EL (cell line): ENCODE data around the gene DTNB.
"Not testable (repeated sequence)": the region's sequence is repeated elsewhere in the genome, so short reads cannot be mapped to it uniquely, and the experiment has no call there.

ENCODE experiments used
- DNase-seq: peaks from one replicate; pipeline ENCODE4 v3.0.0-alpha.2; 2016

DTNB gene

GRCh38 chr2:25537526-25537925, 135.9 kb downstream of the DTNB start:
- no peak for DNase-seq

- DNase-seq, result not testable (repeated sequence)
These were observed 137.7 kb downstream of the DTNB start for GRCh38 chr2:25535411-25536289.

- not testable (repeated sequence) for DNase-seq
These were observed 138.4 kb downstream of the DTNB start for GRCh38 chr2:25534937-25535336.

- no peak for DNase-seq
These were observed 138.9 kb downstream of the DTNB start for GRCh38 chr2:25534455-25534854.

GRCh38 chr2:25533771-25534170, 139.6 kb downstream of the DTNB start:
- not testable (repeated sequence) for DNase-seq

GRCh38 chr2:25532521-25532920, 140.9 kb downstream of the DTNB start:
- DNase-seq, result no peak

GRCh38 chr2:25529034-25529433, 144.3 kb downstream of the DTNB start:
- DNase-seq, result no peak

DNA sequence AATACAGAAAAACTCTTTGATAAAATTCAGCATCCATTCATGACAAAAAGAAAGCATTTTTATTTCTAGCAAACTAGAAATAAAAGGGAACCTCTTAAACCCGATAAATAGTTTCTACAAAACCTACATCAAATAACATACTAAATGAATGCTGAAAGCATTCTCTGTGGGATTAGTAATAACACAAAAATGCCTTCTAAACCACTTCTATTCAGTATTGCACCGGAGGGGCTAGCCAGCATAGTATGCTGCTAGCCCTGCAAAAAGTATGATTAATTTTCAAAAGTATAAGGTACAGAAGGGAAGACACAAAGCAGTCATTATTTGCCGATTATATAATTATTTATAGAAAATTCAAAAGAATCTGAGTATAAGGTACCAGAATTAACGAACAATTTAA, 145.2 kb downstream of the DTNB start:
- DNase-seq, result peak; percentile 77

GRCh38 chr2:25524507-25524906, 148.9 kb downstream of the DTNB start:
- no peak for DNase-seq

DNA sequence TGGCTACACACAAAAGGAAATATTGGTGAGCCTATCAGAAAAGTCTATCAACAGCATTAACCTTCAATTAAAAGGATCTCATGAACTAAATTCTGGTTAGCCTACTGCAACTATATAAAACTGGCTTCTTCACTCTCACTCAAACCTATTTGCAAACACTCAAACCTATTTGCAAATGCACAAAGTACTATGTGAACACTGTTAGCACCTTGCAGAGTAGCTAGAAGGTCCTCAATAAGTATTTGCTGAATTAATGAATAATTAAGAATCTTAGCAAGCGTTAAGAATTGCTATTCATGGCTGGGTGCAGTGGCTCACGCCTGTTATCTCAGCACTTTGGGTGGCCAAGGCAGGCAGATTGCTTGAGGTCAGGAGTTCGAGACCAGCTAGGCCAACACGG, 150.3 kb downstream of the DTNB start:
- no peak for DNase-seq

DNA sequence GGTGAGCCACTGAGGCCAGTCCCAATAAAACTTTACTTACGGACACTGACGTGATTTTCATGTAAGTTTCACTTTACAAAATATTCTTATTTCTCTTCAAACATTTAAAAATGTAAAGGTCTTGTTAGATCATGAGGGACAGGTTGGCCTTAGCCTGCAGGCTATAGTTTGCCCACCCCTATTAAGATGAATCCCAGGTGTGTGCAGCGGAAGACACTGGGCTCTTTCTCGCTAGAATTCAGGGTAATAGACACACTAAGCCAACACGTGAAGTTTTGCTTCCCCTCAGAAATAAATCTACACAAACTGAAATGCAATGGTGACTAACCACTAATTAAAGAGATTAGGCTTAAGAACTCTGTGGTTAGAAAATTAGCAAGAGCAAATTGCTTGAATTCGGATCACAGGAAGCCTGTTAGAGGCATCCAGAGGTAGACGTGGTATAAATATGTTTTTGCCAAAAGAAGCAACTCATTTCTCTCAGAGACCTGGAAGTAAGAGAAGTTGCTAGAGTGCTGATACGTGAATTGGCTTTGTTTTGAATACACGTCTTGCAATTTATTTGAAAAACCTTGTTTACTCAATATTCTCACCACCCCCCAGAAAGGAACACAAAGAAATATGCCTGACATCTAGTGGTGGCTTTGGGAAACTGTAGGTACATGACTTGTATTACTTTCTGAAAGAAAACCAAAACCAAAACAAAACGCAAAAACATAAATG, 151.6 kb downstream of the DTNB start:
- DNase-seq, result peak; percentile 78

GRCh38 chr2:25521126-25521525, 152.3 kb downstream of the DTNB start:
- DNase-seq, result no peak

- DNase-seq, result no peak
These were observed 155.7 kb downstream of the DTNB start for GRCh38 chr2:25517701-25518100.

- DNase-seq, result no peak
These were observed 159.2 kb downstream of the DTNB start for GRCh38 chr2:25514043-25514637.

GRCh38 chr2:25512707-25513106, 160.7 kb downstream of the DTNB start:
- DNase-seq, result no peak

DNA sequence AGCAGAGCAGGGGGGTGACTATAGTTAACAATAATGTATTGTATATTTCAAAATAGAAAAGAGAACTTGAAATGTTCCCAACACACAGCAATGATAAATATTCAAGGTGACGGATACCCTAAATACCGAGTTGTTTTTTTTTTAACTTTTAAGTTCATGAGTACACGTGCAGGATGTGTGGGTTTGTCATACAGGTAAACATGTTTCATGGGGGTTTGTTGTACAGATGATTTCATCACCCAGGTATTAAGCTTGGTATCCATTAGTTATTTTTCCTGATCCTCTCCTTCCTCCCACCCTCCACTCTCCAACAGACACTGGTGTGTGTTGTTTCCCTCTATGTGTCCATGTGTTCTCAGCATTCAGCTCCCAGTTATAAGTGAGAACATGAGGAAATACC, 167.2 kb downstream of the DTNB start:
- DNase-seq, result no peak

- DNase-seq, result peak; percentile 19
These were observed 167.8 kb downstream of the DTNB start for GRCh38 chr2:25505622-25506021.

GRCh38 chr2:25505182-25505581, 168.2 kb downstream of the DTNB start:
- no peak for DNase-seq

- no peak for DNase-seq
These were observed 169.1 kb downstream of the DTNB start for GRCh38 chr2:25504266-25504665.

DNA sequence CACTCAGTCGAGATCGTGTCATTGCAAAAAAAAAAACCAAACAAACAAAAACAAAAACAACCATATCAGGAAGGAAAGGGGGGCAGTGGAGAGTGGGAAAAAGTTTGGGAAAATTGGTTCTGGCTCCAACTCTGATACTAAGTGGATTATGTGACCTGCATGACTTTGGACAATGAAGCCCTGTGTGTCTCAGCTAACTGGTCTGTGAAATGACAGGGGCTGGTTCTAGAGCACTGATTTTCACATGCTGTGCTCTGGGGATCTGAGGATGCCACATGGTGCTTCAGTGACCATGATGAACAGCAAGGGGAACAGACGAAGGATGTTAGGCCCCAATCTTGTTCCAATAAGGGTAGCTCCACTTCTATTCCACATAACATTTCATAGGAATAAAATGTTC, 174.2 kb downstream of the DTNB start:
- no peak for DNase-seq

GRCh38 chr2:25497918-25498407, 175.4 kb downstream of the DTNB start:
- no peak for DNase-seq

DNA sequence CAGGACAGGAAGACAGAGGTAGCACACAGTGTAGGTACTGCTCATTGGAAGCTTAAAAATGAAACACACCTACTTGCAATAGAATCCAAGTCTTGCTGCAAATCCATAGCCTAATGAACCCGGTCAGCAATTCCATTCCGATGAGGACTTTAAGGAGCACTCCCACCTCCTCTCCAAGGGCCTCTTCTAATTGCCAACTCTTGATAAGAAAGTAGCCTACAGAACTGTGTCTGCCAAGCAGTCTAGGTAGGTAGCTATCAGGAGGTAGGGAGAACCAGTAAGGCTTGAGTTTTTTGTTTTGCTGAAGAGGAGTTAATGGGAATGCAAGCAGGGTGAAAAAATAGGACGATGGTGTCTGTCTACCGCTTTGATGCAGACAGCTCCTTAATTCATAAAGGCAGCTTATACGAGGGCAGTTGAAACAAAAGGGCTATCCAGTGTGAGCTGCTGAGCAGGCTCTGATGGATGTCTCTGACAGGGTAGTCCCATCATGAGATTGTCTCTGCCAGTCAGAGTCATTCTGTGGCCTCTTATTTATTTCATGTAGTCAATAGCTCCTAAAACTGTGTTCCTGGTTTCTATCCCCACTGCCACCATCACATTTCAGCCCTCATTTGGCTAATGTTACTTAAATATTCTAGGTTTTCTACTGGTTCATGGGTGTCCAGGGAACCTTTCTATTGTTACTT, 176.0 kb downstream of the DTNB start:
- DNase-seq, result no peak

DNA sequence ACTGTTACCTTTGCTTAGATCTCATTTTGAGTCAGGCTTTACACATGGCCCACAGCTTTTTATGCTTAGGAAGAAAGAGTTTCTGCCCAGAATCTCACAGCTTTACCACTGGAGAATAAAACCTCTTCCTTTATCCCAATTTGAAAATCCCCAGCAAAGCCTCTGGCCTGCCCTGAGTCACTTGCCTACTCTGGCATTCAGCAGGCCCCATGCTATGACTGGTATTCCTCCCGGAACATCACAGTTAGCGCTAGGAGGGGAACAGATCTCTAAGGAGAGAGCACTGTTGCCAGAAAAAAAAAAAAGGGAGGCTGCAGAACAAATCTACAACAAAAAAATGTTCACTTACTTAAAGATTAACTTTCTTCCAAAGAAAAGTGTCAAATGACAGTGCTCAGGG, 178.8 kb downstream of the DTNB start:
- DNase-seq, result peak; percentile 21
